Fibroblast of pulmonary artery (primary cell): Measurements from ENCODE around the gene MVB12A.

Source experiments
- DNase-seq: peaks from one replicate; pipeline ENCODE4 v3.0.0-alpha.2; 2010; ENCODE audit warnings: low read depth
- H3K4me3 ChIP-seq: replicated peaks from 2 replicates; pipeline ENCODE4 v1.5.1; 2011; ENCODE audit warnings: low read depth, mild to moderate bottlenecking, control low read depth, low read length, moderate library complexity
- TF ChIP-seq, protein P1 (sequence below): IDR thresholded peaks from 2 replicates; pipeline ENCODE4 v1.5.1; 2011; ENCODE audit warnings: mild to moderate bottlenecking, control low read depth, low read length, inconsistent platforms; ENCODE audit errors: missing control alignments

Gene MVB12A

DNA sequence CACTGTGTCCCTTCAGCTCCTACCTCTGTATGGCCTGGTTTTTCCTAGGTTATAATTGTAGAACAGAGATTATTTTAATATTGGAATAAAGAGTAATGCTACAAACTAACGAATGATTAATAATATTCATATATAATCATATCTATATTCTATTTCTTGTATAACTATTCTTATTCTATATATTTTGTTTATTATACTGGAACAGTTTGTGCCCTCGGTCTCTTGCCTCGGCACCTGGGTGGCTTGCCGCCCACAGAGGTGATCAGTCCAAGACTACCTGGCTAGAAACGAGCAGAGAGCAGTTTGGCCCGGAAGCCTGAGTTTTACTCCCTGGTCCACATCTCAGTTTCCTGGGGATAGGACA is 46.6 kb downstream of the MVB12A start:
- H3K4me3 ChIP-seq = no peak overlapping the region
- TF ChIP-seq, protein P1, sequence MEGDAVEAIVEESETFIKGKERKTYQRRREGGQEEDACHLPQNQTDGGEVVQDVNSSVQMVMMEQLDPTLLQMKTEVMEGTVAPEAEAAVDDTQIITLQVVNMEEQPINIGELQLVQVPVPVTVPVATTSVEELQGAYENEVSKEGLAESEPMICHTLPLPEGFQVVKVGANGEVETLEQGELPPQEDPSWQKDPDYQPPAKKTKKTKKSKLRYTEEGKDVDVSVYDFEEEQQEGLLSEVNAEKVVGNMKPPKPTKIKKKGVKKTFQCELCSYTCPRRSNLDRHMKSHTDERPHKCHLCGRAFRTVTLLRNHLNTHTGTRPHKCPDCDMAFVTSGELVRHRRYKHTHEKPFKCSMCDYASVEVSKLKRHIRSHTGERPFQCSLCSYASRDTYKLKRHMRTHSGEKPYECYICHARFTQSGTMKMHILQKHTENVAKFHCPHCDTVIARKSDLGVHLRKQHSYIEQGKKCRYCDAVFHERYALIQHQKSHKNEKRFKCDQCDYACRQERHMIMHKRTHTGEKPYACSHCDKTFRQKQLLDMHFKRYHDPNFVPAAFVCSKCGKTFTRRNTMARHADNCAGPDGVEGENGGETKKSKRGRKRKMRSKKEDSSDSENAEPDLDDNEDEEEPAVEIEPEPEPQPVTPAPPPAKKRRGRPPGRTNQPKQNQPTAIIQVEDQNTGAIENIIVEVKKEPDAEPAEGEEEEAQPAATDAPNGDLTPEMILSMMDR = no peak
- no peak for DNase-seq

GRCh38 chr19:17467471-17468301 is 47.8 kb downstream of the MVB12A start:
- H3K4me3 ChIP-seq = no peak overlapping the region
- TF ChIP-seq, protein P1 = no peak
- DNase-seq = no peak

- H3K4me3 ChIP-seq = peak overlapping the region; percentile 73
- DNase-seq = no peak
- TF ChIP-seq, protein P1 = no peak
Observed at GRCh38 chr19:17468302-17469091, 48.6 kb downstream of the MVB12A start.

DNA sequence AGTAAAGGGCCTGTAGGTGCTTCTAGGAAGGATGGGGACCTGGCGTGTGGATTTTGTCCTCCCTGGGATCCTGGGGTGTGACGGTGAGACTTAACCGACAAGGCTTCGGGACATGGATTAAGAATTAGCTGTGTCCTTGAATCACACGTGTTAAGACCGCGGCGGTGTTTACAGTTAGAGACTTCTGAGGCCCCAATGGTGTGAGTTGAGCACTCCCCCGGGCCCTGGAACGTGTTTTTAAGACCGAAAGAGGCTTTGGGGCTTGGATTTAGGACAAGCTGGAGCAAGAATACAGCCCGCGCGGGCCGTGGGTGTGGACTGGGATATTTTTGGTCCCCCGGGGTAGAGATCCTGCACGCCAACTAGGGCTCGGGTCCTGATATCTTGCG is 49.2 kb downstream of the MVB12A start:
- DNase-seq = no peak
- H3K4me3 ChIP-seq = peak overlapping the region; percentile 73
- TF ChIP-seq, protein P1 = no peak

DNA sequence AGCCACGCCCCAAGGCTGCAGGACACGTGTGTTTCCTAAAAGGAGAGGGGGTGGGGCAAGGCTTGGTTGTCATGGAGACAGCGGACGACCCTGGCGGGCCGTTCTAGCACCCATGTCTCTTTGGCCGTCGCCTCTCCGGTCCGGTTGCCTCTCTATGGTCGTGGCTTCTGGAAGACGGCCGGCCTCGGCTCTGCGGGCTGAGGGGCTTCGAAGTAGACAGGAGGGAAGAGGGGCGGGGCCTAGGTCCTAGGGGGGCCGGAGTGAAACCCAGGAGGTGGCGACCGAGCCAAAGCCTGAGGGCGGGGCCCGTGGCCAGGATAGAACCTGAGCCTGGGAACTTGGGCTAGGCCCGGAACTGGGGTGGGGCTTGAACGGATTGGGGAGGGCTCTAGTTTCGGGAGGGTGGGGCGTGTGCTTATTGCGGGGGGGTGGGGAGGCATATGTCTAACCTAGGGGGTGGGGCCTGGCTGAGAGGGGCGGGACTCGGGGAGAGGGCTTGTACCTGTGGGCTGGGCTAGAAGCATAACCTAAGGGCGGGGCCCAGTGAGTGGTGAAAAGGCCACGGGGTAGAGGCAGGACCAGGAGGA is 49.7 kb downstream of the MVB12A start:
- TF ChIP-seq, protein P1 = no peak
- DNase-seq = peak; percentile 96
- peak overlapping the region; percentile 73 for H3K4me3 ChIP-seq

DNA sequence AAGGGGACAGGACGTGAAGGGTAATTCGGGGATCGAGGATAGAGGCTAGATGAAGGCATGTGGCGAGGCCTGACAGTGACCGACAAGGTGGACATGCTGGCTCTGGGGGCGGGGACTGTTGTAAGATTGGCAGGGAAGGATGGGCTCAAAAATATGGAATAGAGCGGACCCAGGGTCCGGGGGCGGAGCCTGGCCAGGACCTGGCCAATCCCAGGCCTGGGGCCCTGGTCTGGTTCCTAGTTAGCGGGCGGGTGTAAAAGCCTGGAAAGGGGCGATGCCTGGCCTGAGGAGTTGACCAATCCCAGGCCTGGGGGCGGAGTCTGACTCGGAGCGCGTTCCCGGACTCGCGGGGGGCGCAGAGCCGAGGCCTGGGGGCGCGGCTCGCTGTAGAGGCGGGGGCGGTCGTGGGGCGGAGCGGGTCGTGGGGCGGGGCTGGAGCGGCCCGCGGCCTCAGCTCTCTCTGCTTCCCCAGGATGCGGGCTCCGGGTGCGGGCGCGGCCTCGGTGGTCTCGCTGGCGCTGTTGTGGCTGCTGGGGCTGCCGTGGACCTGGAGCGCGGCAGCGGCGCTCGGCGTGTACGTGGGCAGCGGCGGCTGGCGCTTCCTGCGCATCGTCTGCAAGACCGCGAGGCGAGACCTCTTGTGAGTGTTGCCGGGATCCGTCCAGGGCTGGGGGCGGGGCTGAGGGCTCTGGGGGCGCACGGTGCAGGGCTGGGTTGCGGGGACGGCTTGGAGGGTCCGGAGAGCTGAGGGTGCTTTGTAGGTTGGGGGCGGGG is 50.4 kb downstream of the MVB12A start, which contains the start of gene SLC27A1:
SLC27A1 (plus strand) TSS at position 457 of the 774 bp plus-strand sequence; CDS start at position 474, 17 bp downstream.
- peak; percentile 99 for DNase-seq
- TF ChIP-seq, protein P1 = no peak
- H3K4me3 ChIP-seq = peak within 1 kb of the TSS; percentile 73
